Neutrophil (primary cell): ENCODE data around the gene USP43.
"Not testable (repeated sequence)": the region's sequence is repeated elsewhere in the genome, so short reads cannot be mapped to it uniquely, and the experiment has no call there.

Experiments
- H3K27ac ChIP-seq: fragments of 200-600 bp; sonication (generic); 2 replicates; pipeline ENCODE4 v1.5.1; 2016; ENCODE audit warnings: mild to moderate bottlenecking, moderate library complexity
- H3K27me3 ChIP-seq: fragments of 200-600 bp; sonication (generic); 2 replicates; pipeline ENCODE4 v1.6.0; 2016; ENCODE audit warnings: mild to moderate bottlenecking
- H3K36me3 ChIP-seq: fragments of 200-600 bp; sonication (generic); 2 replicates; pipeline ENCODE4 v1.5.1; 2017
- H3K4me1 ChIP-seq, 2 experiments: fragments of 200-600 bp in 1 of 2; sonication (generic) in 1 of 2; 1 replicate in 1 of 2; 2 replicates in 1 of 2; pipeline versions ENCODE4 v1.5.1 to v1.6.1; 2013 to 2016; ENCODE audit warnings: low read depth in 1 of 2, low read length in 1 of 2, mild to moderate bottlenecking in 1 of 2, moderate library complexity in 1 of 2; ENCODE audit not compliant: control insufficient read depth in 1 of 2, insufficient read depth in 1 of 2
- H3K4me3 ChIP-seq, 2 experiments: fragments of 200-600 bp in 1 of 2; sonication (generic) in 1 of 2; 1 replicate in 1 of 2; 2 replicates in 1 of 2; pipeline ENCODE4 v1.5.1; 2013 to 2016; ENCODE audit warnings: low read depth in 1 of 2, low read length in 1 of 2, mild to moderate bottlenecking in 1 of 2, moderate library complexity in 1 of 2
- H3K9me3 ChIP-seq: fragments of 200-600 bp; sonication (generic); 2 replicates; pipeline ENCODE4 v1.5.1; 2016
- CTCF ChIP-seq: fragments of 200-600 bp; sonication (generic); IDR thresholded peaks from 2 replicates; pipeline ENCODE4 v1.5.1; 2016; ENCODE audit warnings: antibody characterized with exemption

Gene USP43

GRCh38 chr17:9648521-9649110 lies 3.3 kb downstream of the USP43 start:
- H3K36me3 ChIP-seq, result no peaks in the 10 kb centered on the region
- H3K4me1 ChIP-seq, result peaks cover 18% of the 10 kb centered on the region in 2 experiments
- no peaks in the 10 kb centered on the region for H3K9me3 ChIP-seq
- H3K27ac ChIP-seq, result no peak overlapping the region
- H3K27me3 ChIP-seq, result peaks cover 76% of the 10 kb centered on the region
- no peak for TF ChIP-seq CTCF
- H3K4me3 ChIP-seq, result no peak overlapping the region

DNA sequence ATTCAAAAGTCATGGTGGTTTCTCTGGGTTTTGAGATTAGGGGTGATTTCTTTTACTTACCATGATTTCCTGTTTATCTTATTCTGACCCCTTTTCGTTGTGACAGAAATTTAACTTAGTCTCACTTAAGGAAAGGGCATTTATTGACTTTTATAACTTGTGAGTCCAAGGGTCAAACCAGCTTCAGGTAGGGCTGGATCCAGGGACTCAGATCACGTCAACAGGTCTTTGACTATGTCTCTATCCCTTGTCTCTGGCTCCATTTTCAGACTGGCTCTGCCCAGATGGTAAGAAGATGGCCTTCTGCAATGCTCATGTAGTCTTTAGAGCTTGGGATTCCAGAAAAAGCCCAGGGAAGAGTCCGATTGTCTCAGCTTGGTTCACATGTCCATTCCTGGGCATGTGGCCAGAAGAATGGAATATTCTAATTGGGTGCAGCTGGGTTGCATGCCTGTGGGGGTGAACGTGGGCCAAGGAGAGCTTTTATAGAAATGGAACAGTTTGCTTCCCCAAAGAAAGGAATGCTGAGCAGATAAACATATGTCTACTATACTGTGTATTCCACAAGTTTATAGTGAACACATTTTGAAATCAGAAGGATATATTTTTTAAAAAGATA lies 13.4 kb downstream of the USP43 start:
- no peak overlapping the region for H3K27ac ChIP-seq
- H3K4me1 ChIP-seq, result no peaks in the 10 kb centered on the region
- no peak overlapping the region for H3K4me3 ChIP-seq
- H3K36me3 ChIP-seq, result no peaks in the 10 kb centered on the region
- H3K9me3 ChIP-seq, result no peaks in the 10 kb centered on the region
- no peaks in the 10 kb centered on the region for H3K27me3 ChIP-seq
- TF ChIP-seq CTCF, result no peak

- TF ChIP-seq CTCF, result no peak
- Histone ChIP-seq H3K9me3 (no peaks in the 10 kb centered on the region), H3K4me1 (no peaks in the 10 kb centered on the region), H3K36me3 (no peaks in the 10 kb centered on the region), H3K4me3 (no peak overlapping the region), H3K27me3 (peaks cover 7% of the 10 kb centered on the region), H3K27ac (no peak overlapping the region)
These were observed 15.7 kb downstream of the USP43 start for GRCh38 chr17:9661027-9661426.

- H3K36me3 ChIP-seq, H3K4me3 ChIP-seq, H3K9me3 ChIP-seq, H3K4me1 ChIP-seq, H3K27ac ChIP-seq: not testable (repeated sequence)
- peaks cover 23% of the 10 kb centered on the region for H3K27me3 ChIP-seq
These were observed 18.2 kb downstream of the USP43 start for GRCh38 chr17:9663511-9663910.

DNA sequence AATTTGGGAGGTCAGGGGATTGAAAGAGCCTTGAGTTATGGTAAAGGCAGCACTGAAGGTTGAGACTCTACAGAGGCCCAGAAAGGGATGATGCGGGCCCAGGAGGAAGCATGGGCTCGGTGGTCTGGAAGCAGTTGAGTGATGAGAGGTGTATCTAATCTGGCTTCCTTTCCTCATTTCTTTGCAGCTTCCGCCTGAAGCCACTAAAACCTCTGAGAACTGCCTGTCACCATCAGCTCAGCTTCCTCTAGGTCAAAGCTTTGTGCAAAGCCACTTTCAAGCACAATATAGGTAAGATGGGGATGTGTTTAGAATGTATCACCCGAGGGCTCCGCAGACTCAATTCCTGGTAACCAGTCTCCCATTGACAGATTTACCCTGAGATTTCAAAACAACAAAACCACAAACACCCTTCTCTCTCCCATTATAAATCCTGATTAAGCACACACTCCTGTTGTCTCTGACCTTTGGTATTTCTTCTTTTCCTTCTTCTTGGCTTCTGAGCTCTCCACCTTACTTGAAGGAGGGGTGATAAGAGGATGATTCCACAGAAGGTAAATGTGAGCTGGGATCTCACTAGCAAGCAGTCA lies 21.2 kb downstream of the USP43 start:
- TF ChIP-seq CTCF, result no peak
- Histone ChIP-seq H3K4me3 (no peak overlapping the region), H3K27ac (no peak overlapping the region)

GRCh38 chr17:9668517-9668916 lies 23.2 kb downstream of the USP43 start:
- H3K4me1 ChIP-seq, result peaks cover 0 to 15% of the 10 kb centered on the region in 2 experiments
- H3K4me3 ChIP-seq, result no peak overlapping the region
- no peaks in the 10 kb centered on the region for H3K9me3 ChIP-seq
- peaks cover 51% of the 10 kb centered on the region for H3K27me3 ChIP-seq
- H3K36me3 ChIP-seq, result no peaks in the 10 kb centered on the region
- no peak for TF ChIP-seq CTCF
- no peak overlapping the region for H3K27ac ChIP-seq

More for the DNA sequence above, 21.2 kb downstream of the USP43 start:
- Histone ChIP-seq H3K9me3 (no peaks in the 10 kb centered on the region), H3K27me3 (peaks cover 51% of the 10 kb centered on the region), H3K36me3 (no peaks in the 10 kb centered on the region), H3K4me1 (peaks cover 0 to 15% of the 10 kb centered on the region in 2 experiments)
